Mesendoderm (in vitro differentiated cells): ENCODE data around the gene FGD4.
A peak's percentile ranks its signal among the peaks of the same experiment; 100 is the strongest.

Source experiments
- DNase-seq: peaks from one replicate; pipeline ENCODE4 v3.0.0; 2013
- H2AK5ac ChIP-seq: 2 replicates; pipeline ENCODE4 v1.6.1; 2013; ENCODE audit warnings: low read length, inconsistent platforms
- H2BK120ac ChIP-seq: 2 replicates; pipeline ENCODE4 v1.6.1; 2013; ENCODE audit warnings: low read depth, mild to moderate bottlenecking, low read length, moderate library complexity, mixed read lengths
- H2BK15ac ChIP-seq: replicated peaks from 2 replicates; pipeline ENCODE4 v1.6.1; 2013; ENCODE audit warnings: low read depth, mild to moderate bottlenecking, moderate library complexity
- H2BK5ac ChIP-seq: 2 replicates; pipeline ENCODE4 v1.6.1; 2013; ENCODE audit warnings: low read length, inconsistent platforms
- H3K18ac ChIP-seq: 2 replicates; pipeline ENCODE4 v1.6.1; 2013; ENCODE audit warnings: mild to moderate bottlenecking, low read length, mixed read lengths
- H3K23ac ChIP-seq: one replicate; pipeline ENCODE4 v1.6.1; 2013; ENCODE audit warnings: low read length
- H3K27ac ChIP-seq: 2 replicates; pipeline ENCODE4 v1.5.1; 2013; ENCODE audit warnings: low read depth, mild to moderate bottlenecking, inconsistent platforms, low read length, moderate library complexity
- H3K27me3 ChIP-seq: 2 replicates; pipeline ENCODE4 v1.6.1; 2013; ENCODE audit warnings: low read length, control low read depth, mild to moderate bottlenecking, inconsistent platforms; ENCODE audit not compliant: insufficient read depth, poor library complexity
- H3K36me3 ChIP-seq: 2 replicates; pipeline ENCODE4 v1.6.1; 2013; ENCODE audit warnings: low read length, inconsistent platforms; ENCODE audit not compliant: control insufficient read depth, insufficient read depth
- H3K4ac ChIP-seq: one replicate; pipeline ENCODE4 v1.6.1; 2013; ENCODE audit warnings: low read depth, mild to moderate bottlenecking, low read length, moderate library complexity
- H3K4me1 ChIP-seq: 2 replicates; pipeline ENCODE4 v1.6.1; 2013; ENCODE audit warnings: low read depth, low read length, inconsistent platforms; ENCODE audit not compliant: control insufficient read depth
- H3K4me2 ChIP-seq: 2 replicates; pipeline ENCODE4 v1.6.1; 2013; ENCODE audit warnings: low read length
- H3K4me3 ChIP-seq: 2 replicates; pipeline ENCODE4 v1.5.1; 2013; ENCODE audit warnings: mild to moderate bottlenecking, low read length
- H3K56ac ChIP-seq: one replicate; pipeline ENCODE4 v1.6.1; 2013; ENCODE audit warnings: low read length
- H3K79me1 ChIP-seq: 2 replicates; pipeline ENCODE4 v1.6.1; 2013; ENCODE audit warnings: low read length, inconsistent platforms
- H3K79me2 ChIP-seq: 2 replicates; pipeline ENCODE4 v1.6.1; 2013; ENCODE audit warnings: mild to moderate bottlenecking, low read length; ENCODE audit not compliant: control insufficient read depth, insufficient read depth
- H3K9ac ChIP-seq: 2 replicates; pipeline ENCODE4 v1.6.1; 2013; ENCODE audit warnings: low read length, inconsistent platforms
- H4K5ac ChIP-seq: one replicate; pipeline ENCODE4 v1.6.1; 2013; ENCODE audit warnings: low read length
- H4K8ac ChIP-seq: one replicate; pipeline ENCODE4 v1.6.1; 2013; ENCODE audit warnings: low read depth, mild to moderate bottlenecking, control low read depth, low read length, moderate library complexity
- WGBS: extraction: QIAGEN DNeasy Blood & Tissue Kit; methylation state at CpG from one replicate; pipeline ENCODE4 v1.1.7; 2013; ENCODE audit warnings: low lambda C conversion rate, missing lambda C conversion rate; ENCODE audit not compliant: insufficient coverage; ENCODE audit errors: extremely low coverage; 5-methylcytosine and 5-hydroxymethylcytosine counted together

The FGD4 gene

GRCh38 chr12:32379667-32380066 lies 19.7 kb upstream of the FGD4 start:
- no peak overlapping the region for H3K23ac ChIP-seq
- H2BK120ac ChIP-seq: no peak overlapping the region
- no peak overlapping the region for H3K4me3 ChIP-seq
- H3K18ac ChIP-seq: no peak overlapping the region
- H3K27ac ChIP-seq: no peak overlapping the region
- no peak overlapping the region for H3K4ac ChIP-seq
- no peak overlapping the region for H2BK15ac ChIP-seq
- no peak overlapping the region for H3K9ac ChIP-seq
- no peak overlapping the region for H2BK5ac ChIP-seq
- H3K79me1 ChIP-seq: no peaks in the 10 kb centered on the region
- H3K4me2 ChIP-seq: no peak overlapping the region
- no peak overlapping the region for H4K8ac ChIP-seq
- H2AK5ac ChIP-seq: no peak overlapping the region
- no peak overlapping the region for H4K5ac ChIP-seq
- H3K56ac ChIP-seq: no peak overlapping the region
- DNase-seq: no peak
- H3K36me3 ChIP-seq: no peaks in the 10 kb centered on the region
- WGBS: no CpG with 5 or more reads among the region's 8 CpGs
- no peaks in the 10 kb centered on the region for H3K4me1 ChIP-seq
- H3K27me3 ChIP-seq: no peaks in the 10 kb centered on the region
- H3K79me2 ChIP-seq: no peaks in the 10 kb centered on the region

- no peak overlapping the region for H3K4ac ChIP-seq
- no CpG with 5 or more reads among the region's 2 CpGs for WGBS
- H3K23ac ChIP-seq: no peak overlapping the region
- no peak overlapping the region for H3K4me3 ChIP-seq
- no peak overlapping the region for H3K27ac ChIP-seq
- H2AK5ac ChIP-seq: no peak overlapping the region
- H3K36me3 ChIP-seq: no peaks in the 10 kb centered on the region
- H3K56ac ChIP-seq: no peak overlapping the region
- H3K9ac ChIP-seq: no peak overlapping the region
- H3K4me1 ChIP-seq: no peaks in the 10 kb centered on the region
- no peaks in the 10 kb centered on the region for H3K27me3 ChIP-seq
- H2BK120ac ChIP-seq: no peak overlapping the region
- H4K5ac ChIP-seq: no peak overlapping the region
- H3K18ac ChIP-seq: no peak overlapping the region
- no peak overlapping the region for H4K8ac ChIP-seq
- no peaks in the 10 kb centered on the region for H3K79me1 ChIP-seq
- no peak overlapping the region for H3K4me2 ChIP-seq
- H2BK15ac ChIP-seq: no peak overlapping the region
- no peak for DNase-seq
- H2BK5ac ChIP-seq: no peak overlapping the region
- H3K79me2 ChIP-seq: no peaks in the 10 kb centered on the region
These were observed 17.1 kb upstream of the FGD4 start for GRCh38 chr12:32382226-32382625.

GRCh38 chr12:32390572-32391219 lies 8.7 kb upstream of the FGD4 start:
- H3K23ac ChIP-seq: no peak overlapping the region
- no CpG with 5 or more reads among the region's 47 CpGs for WGBS

GRCh38 chr12:32395026-32395425 lies 4.3 kb upstream of the FGD4 start:
- Histone ChIP-seq H3K56ac (no peak overlapping the region), H3K27me3 (no peaks in the 10 kb centered on the region), H2BK5ac (no peak overlapping the region), H2BK120ac (no peak overlapping the region), H3K27ac (no peak overlapping the region), H2BK15ac (no peak overlapping the region), H3K36me3 (no peaks in the 10 kb centered on the region), H3K23ac (no peak overlapping the region), H3K18ac (no peak overlapping the region), H3K4me3 (no peak overlapping the region), H3K4me1 (no peaks in the 10 kb centered on the region), H3K4ac (no peak overlapping the region), H4K8ac (no peak overlapping the region), H3K9ac (no peak overlapping the region), H3K79me1 (no peaks in the 10 kb centered on the region), H2AK5ac (no peak overlapping the region), H4K5ac (no peak overlapping the region), H3K79me2 (no peaks in the 10 kb centered on the region), H3K4me2 (no peak overlapping the region)
- DNase-seq: peak; percentile 87

More at GRCh38 chr12:32390572-32391219, 8.7 kb upstream of the FGD4 start:
- H3K9ac ChIP-seq: no peak overlapping the region
- H3K4ac ChIP-seq: no peak overlapping the region
- no peak overlapping the region for H2BK120ac ChIP-seq
- no peak overlapping the region for H3K18ac ChIP-seq
- H2BK5ac ChIP-seq: no peak overlapping the region
- H3K79me1 ChIP-seq: no peaks in the 10 kb centered on the region
- peak; percentile 18 for DNase-seq
- no peak overlapping the region for H4K5ac ChIP-seq
- no peaks in the 10 kb centered on the region for H3K36me3 ChIP-seq
- H3K4me1 ChIP-seq: no peaks in the 10 kb centered on the region
- H3K4me2 ChIP-seq: no peak overlapping the region
- H3K56ac ChIP-seq: no peak overlapping the region
- no peak overlapping the region for H4K8ac ChIP-seq
- H3K27me3 ChIP-seq: no peaks in the 10 kb centered on the region
- H2BK15ac ChIP-seq: no peak overlapping the region
- no peak overlapping the region for H3K4me3 ChIP-seq
- H3K79me2 ChIP-seq: no peaks in the 10 kb centered on the region
- H3K27ac ChIP-seq: no peak overlapping the region
- H2AK5ac ChIP-seq: no peak overlapping the region

- no peak overlapping the region for H3K4me3 ChIP-seq
These were observed 1.7 kb upstream of the FGD4 start for GRCh38 chr12:32397696-32398095.

GRCh38 chr12:32398181-32398580 lies 1.2 kb upstream of the FGD4 start:
- no peak overlapping the region for H2AK5ac ChIP-seq
- peaks cover 15% of the 10 kb centered on the region for H3K79me2 ChIP-seq
- H3K36me3 ChIP-seq: no peaks in the 10 kb centered on the region
- no peak overlapping the region for H3K9ac ChIP-seq
- no peak overlapping the region for H3K56ac ChIP-seq
- H3K27ac ChIP-seq: no peak overlapping the region
- no peak overlapping the region for H4K5ac ChIP-seq
- H2BK120ac ChIP-seq: no peak overlapping the region
- H2BK15ac ChIP-seq: no peak overlapping the region
- H4K8ac ChIP-seq: no peak overlapping the region
- H3K4me2 ChIP-seq: no peak overlapping the region
- H3K23ac ChIP-seq: no peak overlapping the region
- no CpG with 5 or more reads among the region's 4 CpGs for WGBS
- H3K18ac ChIP-seq: no peak overlapping the region
- no peak overlapping the region for H2BK5ac ChIP-seq
- H3K27me3 ChIP-seq: no peaks in the 10 kb centered on the region
- no peak overlapping the region for H3K4me3 ChIP-seq
- no peaks in the 10 kb centered on the region for H3K79me1 ChIP-seq
- no peak overlapping the region for H3K4ac ChIP-seq
- H3K4me1 ChIP-seq: no peaks in the 10 kb centered on the region
- DNase-seq: no peak

More at GRCh38 chr12:32397696-32398095, 1.7 kb upstream of the FGD4 start:
- H2BK120ac ChIP-seq: no peak overlapping the region
- H4K8ac ChIP-seq: no peak overlapping the region
- no peak overlapping the region for H3K4ac ChIP-seq
- no peak overlapping the region for H3K9ac ChIP-seq
- no peak overlapping the region for H2AK5ac ChIP-seq
- H3K18ac ChIP-seq: no peak overlapping the region
- H3K56ac ChIP-seq: no peak overlapping the region
- no peaks in the 10 kb centered on the region for H3K4me1 ChIP-seq
- H3K4me2 ChIP-seq: no peak overlapping the region
- H2BK5ac ChIP-seq: no peak overlapping the region
- no peak overlapping the region for H2BK15ac ChIP-seq
- no peaks in the 10 kb centered on the region for H3K79me1 ChIP-seq
- no peak overlapping the region for H3K27ac ChIP-seq
- H3K27me3 ChIP-seq: no peaks in the 10 kb centered on the region
- H3K23ac ChIP-seq: no peak overlapping the region
- H4K5ac ChIP-seq: no peak overlapping the region
- no CpG with 5 or more reads among the region's 4 CpGs for WGBS
- DNase-seq: no peak
- no peaks in the 10 kb centered on the region for H3K36me3 ChIP-seq
- H3K79me2 ChIP-seq: peaks cover 13% of the 10 kb centered on the region
